CD4-positive, alpha-beta T cell (primary cell): ENCODE data around the gene ONECUT3. TPM values are rescaled to one million over a fixed set of nuclear protein-coding genes. Genes with fewer than 3 reads are reported as not detected.

Experiments used
- ATAC-seq: fragments of 200-7000 bp; cut with Tn5 transposase; one replicate; pipeline ENCODE4 v1.10.0; 2022; ENCODE audit warnings: mild to moderate bottlenecking; ENCODE audit not compliant: poor library complexity
- CTCF ChIA-PET: fragments of 350-600 bp; sonication (Branson Sonifier 250); formaldehyde crosslinking; loops from one replicate; lab custom pipeline; 2021; ENCODE audit warnings: antibody characterized with exemption, inconsistent platforms; lab: Charles Lee
- POLR2A ChIA-PET: fragments of 350-600 bp; sonication (Branson Sonifier 250); formaldehyde crosslinking; loops from one replicate; lab custom pipeline; 2021; ENCODE audit warnings: antibody characterized with exemption, inconsistent platforms; lab: Charles Lee
- DNase-seq, 14 experiments: peaks; one replicate each; pipeline ENCODE4 v3.0.0-alpha.2; 2013 to 2020; ENCODE audit warnings: mixed read lengths in 2 of 14
- H3K27ac ChIP-seq, 2 donors: one replicate each; pipeline versions ENCODE4 v1.5.1 to v1.7.0; 2013; ENCODE audit warnings: low read length in 2 of 2, low read depth in 1 of 2, mild to moderate bottlenecking in 1 of 2
- H3K27me3 ChIP-seq, 2 experiments: 1 replicate in 1 of 2; 2 replicates in 1 of 2; pipeline versions ENCODE4 v1.6.1 to v1.7.0; 2013; ENCODE audit warnings: low read length in 2 of 2, control low read depth in 1 of 2, mild to moderate bottlenecking in 1 of 2, moderate library complexity in 1 of 2; ENCODE audit not compliant: insufficient read depth in 2 of 2, control insufficient read depth in 1 of 2
- H3K36me3 ChIP-seq: one replicate; pipeline ENCODE4 v1.6.1; 2013; ENCODE audit warnings: low read length, control low read depth; ENCODE audit not compliant: insufficient read depth
- H3K4me1 ChIP-seq: one replicate; pipeline ENCODE4 v1.6.1; 2013; ENCODE audit warnings: low read length, control low read depth; ENCODE audit not compliant: insufficient read depth
- H3K4me3 ChIP-seq: one replicate; pipeline ENCODE4 v1.5.1; 2013; ENCODE audit warnings: mild to moderate bottlenecking, low read length, moderate library complexity
- H3K9me3 ChIP-seq, 2 experiments: 1 replicate in 1 of 2; 2 replicates in 1 of 2; pipeline versions ENCODE4 v1.6.1 to v1.7.0; 2013; ENCODE audit warnings: low read length in 2 of 2, mild to moderate bottlenecking in 2 of 2, control low read depth in 1 of 2, moderate library complexity in 1 of 2; ENCODE audit not compliant: control insufficient read depth in 1 of 2, insufficient read depth in 1 of 2
- H3K27ac Mint-ChIP-seq: one replicate; pipeline ENCODE4 v1.8.0; 2020; ENCODE audit warnings: mixed read lengths
- H3K27me3 Mint-ChIP-seq: one replicate; pipeline ENCODE4 v1.8.0; 2021; ENCODE audit warnings: mixed read lengths
- H3K36me3 Mint-ChIP-seq: one replicate; pipeline ENCODE4 v1.8.0; 2021; ENCODE audit warnings: low read depth, mixed read lengths
- H3K4me1 Mint-ChIP-seq: one replicate; pipeline ENCODE4 v1.8.0; 2021; ENCODE audit warnings: low read depth, mixed read lengths
- H3K4me3 Mint-ChIP-seq: one replicate; pipeline ENCODE4 v1.8.0; 2020; ENCODE audit warnings: mild to moderate bottlenecking, mixed read lengths
- H3K9me3 Mint-ChIP-seq: one replicate; pipeline ENCODE4 v1.8.0; 2020; ENCODE audit warnings: mixed read lengths
- CTCF ChIP-seq: fragments of 200-600 bp; IDR thresholded peaks from one replicate; pipeline ENCODE4 v1.8.0; 2022; ENCODE audit warnings: antibody characterized with exemption, mild to moderate bottlenecking
- intact Hi-C, 2 experiments: fragments of 100-400 bp; cut with DNase I in 1 of 2; cut with micrococcal nuclease in 1 of 2; formaldehyde crosslinking; loops; one replicate each; pipeline versions ENCODE4 v1.15.1 to v1.9.0; 2023 to 2025; cut with DNase I, micrococcal nuclease
- total RNA-seq, 174 experiments: library from RNA in 2 of 174; stranded (reverse) in 2 of 174; gene quantifications; one replicate each; pipeline ENCODE4 v1.2.3 and lab custom pipeline; 2021 to 2026

Gene ONECUT3
- total RNA-seq, 2 experiments from 2014 or later, result not detected

GRCh38 chr19:1806184-1807029, 53.1 kb downstream of the ONECUT3 start:
- H3K9me3 ChIP-seq, result no peaks in the 10 kb centered on the region
- CTCF ChIA-PET, result interaction anchor here (0.5 kb wide), 1 partner anchor 84 kb away, joined by 3 read pairs; no protein-coding TSS in a partner anchor

GRCh38 chr19:1807030-1807694, 53.9 kb downstream of the ONECUT3 start:
- H3K27me3 Mint-ChIP-seq, result no peaks in the 10 kb centered on the region
- no peak for DNase-seq
- no peak for ATAC-seq
- no peaks in the 10 kb centered on the region for H3K36me3 Mint-ChIP-seq
- no peaks in the 10 kb centered on the region for H3K9me3 ChIP-seq
- ChIA-PET POLR2A (no interaction called here), CTCF (no interaction called here)
- no peak overlapping the region for H3K4me3 Mint-ChIP-seq
- intact Hi-C loops, result no loop called here
- H3K4me1 Mint-ChIP-seq, result no peaks in the 10 kb centered on the region
- no peak for TF ChIP-seq CTCF
- no peak overlapping the region for H3K27ac Mint-ChIP-seq
- H3K36me3 ChIP-seq, result peaks cover 2% of the 10 kb centered on the region
- no peak overlapping the region for H3K4me3 ChIP-seq
- H3K9me3 Mint-ChIP-seq, result no peaks in the 10 kb centered on the region
- no peaks in the 10 kb centered on the region for H3K27me3 ChIP-seq
- H3K27ac ChIP-seq, result no peak overlapping the region
- H3K4me1 ChIP-seq, result peaks cover 9% of the 10 kb centered on the region

More at GRCh38 chr19:1806184-1807029, 53.1 kb downstream of the ONECUT3 start:
- intact Hi-C loops, result no loop called here
- no peak for TF ChIP-seq CTCF
- DNase-seq (no peak), ATAC-seq (no peak)
- Mint-ChIP-seq H3K4me1 (no peaks in the 10 kb centered on the region), H3K9me3 (no peaks in the 10 kb centered on the region), H3K36me3 (no peaks in the 10 kb centered on the region), H3K27ac (no peak overlapping the region), H3K4me3 (no peak overlapping the region), H3K27me3 (no peaks in the 10 kb centered on the region)
- no peak overlapping the region for H3K27ac ChIP-seq
- no peaks in the 10 kb centered on the region for H3K27me3 ChIP-seq
- no peak overlapping the region for H3K4me3 ChIP-seq
- H3K4me1 ChIP-seq, result peaks cover 4% of the 10 kb centered on the region
- peaks cover 2% of the 10 kb centered on the region for H3K36me3 ChIP-seq
- POLR2A ChIA-PET, result no interaction called here

GRCh38 chr19:1807695-1808394, 54.5 kb downstream of the ONECUT3 start:
- Histone ChIP-seq H3K27ac (no peak overlapping the region), H3K27me3 (no peaks in the 10 kb centered on the region), H3K4me1 (peaks cover 15% of the 10 kb centered on the region), H3K36me3 (peaks cover 2% of the 10 kb centered on the region), H3K9me3 (no peaks in the 10 kb centered on the region), H3K4me3 (no peak overlapping the region)
- ChIA-PET CTCF (no interaction called here), POLR2A (no interaction called here)
- peaks cover 7% of the 10 kb centered on the region for H3K4me1 Mint-ChIP-seq
- DNase-seq (peak in 1 of 14 experiments; percentile 32), ATAC-seq (no peak)
- intact Hi-C loops, result no loop called here
- H3K36me3 Mint-ChIP-seq, result peaks cover 5% of the 10 kb centered on the region
- no peaks in the 10 kb centered on the region for H3K9me3 Mint-ChIP-seq
- no peaks in the 10 kb centered on the region for H3K27me3 Mint-ChIP-seq
- TF ChIP-seq CTCF, result no peak
- no peak overlapping the region for H3K27ac Mint-ChIP-seq
- no peak overlapping the region for H3K4me3 Mint-ChIP-seq
